ENCODE measurements around the gene SLC25A26. TPM values are rescaled to one million over a fixed set of nuclear protein-coding genes. Genes with fewer than 3 reads are reported as not detected.

The SLC25A26 gene
- total and polyA plus RNA-seq, 2 experiments from 2014 or later: 19.8 to 25.7 TPM

DNA sequence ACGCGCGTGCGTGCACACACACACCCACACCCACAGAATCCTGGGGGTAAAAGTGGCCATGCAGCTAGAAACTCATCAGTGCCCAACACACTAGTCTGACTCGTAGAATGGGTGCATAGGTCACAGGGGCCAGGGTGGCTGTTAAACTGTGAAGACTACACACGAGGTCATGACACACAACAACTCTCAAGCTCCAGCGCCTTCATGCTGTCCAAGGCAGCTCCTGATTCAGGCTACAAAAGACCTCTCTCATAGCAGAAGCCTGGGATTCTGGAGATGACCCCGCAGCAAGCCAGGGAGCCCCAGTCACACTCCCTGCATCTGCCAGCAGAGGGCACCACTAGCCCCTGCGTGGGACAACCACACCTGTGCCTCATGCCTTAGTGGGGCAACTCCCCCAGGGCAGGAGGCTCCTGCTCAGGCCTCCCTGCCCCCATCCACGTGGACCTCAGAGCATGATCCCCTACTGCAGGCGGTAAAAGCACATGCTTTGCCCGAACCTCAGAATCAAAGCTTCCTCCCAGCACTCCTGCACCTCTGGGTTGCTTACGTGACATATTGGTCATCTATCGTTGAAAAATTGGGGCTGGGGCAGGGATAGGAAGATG, 186.9 kb downstream of the SLC25A26 start:
- no peak overlapping the region for H3K4me2 ChIP-seq
- no peak overlapping the region for H2AFZ ChIP-seq
- H3K36me3 ChIP-seq (replicated peaks; ENCODE audit: insufficient read depth, low read depth): no peaks in the 10 kb centered on the region
- H3K9me3 ChIP-seq (ENCODE audit: low read depth): no peaks in the 10 kb centered on the region
- peak; percentile 74 for DNase-seq (ENCODE audit: low spot score)
- no peaks in the 10 kb centered on the region for H3K4me1 ChIP-seq (ENCODE audit: insufficient read depth)
- 68% methylated on average over 14 of the region's 14 CpGs for WGBS (ENCODE audit: low lambda C conversion rate, missing lambda C conversion rate)
- H3K9me2 ChIP-seq (replicated peaks; ENCODE audit: insufficient read depth): no peaks in the 10 kb centered on the region
- no peak overlapping the region for H3K27ac ChIP-seq
- TF ChIP-seq EZH2 (IDR thresholded peaks at IDR 0.05; ENCODE audit: borderline replicate concordance): no peak
- TF ChIP-seq, protein P1, sequence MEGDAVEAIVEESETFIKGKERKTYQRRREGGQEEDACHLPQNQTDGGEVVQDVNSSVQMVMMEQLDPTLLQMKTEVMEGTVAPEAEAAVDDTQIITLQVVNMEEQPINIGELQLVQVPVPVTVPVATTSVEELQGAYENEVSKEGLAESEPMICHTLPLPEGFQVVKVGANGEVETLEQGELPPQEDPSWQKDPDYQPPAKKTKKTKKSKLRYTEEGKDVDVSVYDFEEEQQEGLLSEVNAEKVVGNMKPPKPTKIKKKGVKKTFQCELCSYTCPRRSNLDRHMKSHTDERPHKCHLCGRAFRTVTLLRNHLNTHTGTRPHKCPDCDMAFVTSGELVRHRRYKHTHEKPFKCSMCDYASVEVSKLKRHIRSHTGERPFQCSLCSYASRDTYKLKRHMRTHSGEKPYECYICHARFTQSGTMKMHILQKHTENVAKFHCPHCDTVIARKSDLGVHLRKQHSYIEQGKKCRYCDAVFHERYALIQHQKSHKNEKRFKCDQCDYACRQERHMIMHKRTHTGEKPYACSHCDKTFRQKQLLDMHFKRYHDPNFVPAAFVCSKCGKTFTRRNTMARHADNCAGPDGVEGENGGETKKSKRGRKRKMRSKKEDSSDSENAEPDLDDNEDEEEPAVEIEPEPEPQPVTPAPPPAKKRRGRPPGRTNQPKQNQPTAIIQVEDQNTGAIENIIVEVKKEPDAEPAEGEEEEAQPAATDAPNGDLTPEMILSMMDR (IDR thresholded peaks at IDR 0.05; ENCODE audit: poor library complexity): peak; percentile 82
- TF ChIP-seq EZH2phosphoT487 (IDR thresholded peaks at IDR 0.05; ENCODE audit: low read depth, severe bottlenecking, unreplicated experiment): no peak
- H3K4me3 ChIP-seq: no peak overlapping the region
- no peaks in the 10 kb centered on the region for H3K27me3 ChIP-seq
- no peaks in the 10 kb centered on the region for H4K20me1 ChIP-seq (ENCODE audit: insufficient read depth, poor library complexity, severe bottlenecking)
- no peaks in the 10 kb centered on the region for H3K79me2 ChIP-seq

DNA sequence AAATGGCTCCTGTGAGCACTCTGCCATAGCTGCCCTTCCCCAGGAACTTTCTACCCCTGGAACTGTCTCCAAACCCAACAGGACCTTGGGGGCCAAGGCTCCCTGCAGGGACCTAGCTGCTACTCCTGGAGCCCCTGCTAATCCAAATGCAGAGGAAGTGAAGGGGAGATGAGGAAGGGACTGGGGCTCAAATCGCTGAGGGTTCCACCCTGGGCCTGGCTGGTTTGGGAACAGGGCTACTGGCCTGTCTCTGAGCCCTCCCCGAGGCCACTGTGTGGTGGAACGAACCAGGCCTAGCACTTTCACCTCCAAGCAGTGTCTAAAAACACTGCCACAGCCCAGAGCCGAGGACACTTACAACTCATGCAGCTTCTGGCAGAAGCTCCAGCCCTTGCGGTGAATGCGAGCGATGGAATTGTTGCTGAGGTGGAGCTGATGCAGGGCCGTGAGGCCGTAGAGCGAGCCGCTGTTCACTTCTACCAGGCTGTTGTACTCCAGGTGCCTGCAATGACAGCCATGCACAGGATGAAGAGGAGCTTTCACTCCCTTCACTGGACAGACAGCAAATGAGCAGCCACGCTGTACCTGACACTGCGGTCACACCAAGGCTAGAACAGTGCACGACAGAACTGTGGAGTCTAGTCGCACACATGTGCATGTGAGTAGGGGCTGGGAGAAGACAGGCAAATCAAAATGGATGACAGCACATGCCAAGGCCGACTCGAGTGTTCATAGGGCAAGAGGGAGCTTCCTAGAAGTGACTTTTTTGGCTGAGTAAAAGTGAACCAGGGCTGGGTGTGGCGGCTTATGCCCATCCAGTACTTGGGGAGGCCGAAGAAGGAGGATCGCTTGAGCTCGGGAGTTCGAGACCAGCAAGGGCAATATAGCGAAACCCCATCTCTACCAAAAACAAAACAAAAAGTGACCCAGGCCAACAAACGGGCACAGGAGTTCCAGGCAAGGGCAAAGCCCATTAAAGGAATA, 189.3 kb downstream of the SLC25A26 start:
- Histone ChIP-seq H3K27me3 (no peaks in the 10 kb centered on the region), H3K9me2 (replicated peaks; ENCODE audit: insufficient read depth) (no peaks in the 10 kb centered on the region), H3K4me3 (no peak overlapping the region), H2AFZ (no peak overlapping the region), H4K20me1 (ENCODE audit: insufficient read depth, poor library complexity, severe bottlenecking) (no peaks in the 10 kb centered on the region), H3K79me2 (no peaks in the 10 kb centered on the region), H3K9me3 (ENCODE audit: low read depth) (no peaks in the 10 kb centered on the region), H3K4me1 (ENCODE audit: insufficient read depth) (no peaks in the 10 kb centered on the region), H3K27ac (no peak overlapping the region), H3K4me2 (no peak overlapping the region), H3K36me3 (replicated peaks; ENCODE audit: insufficient read depth, low read depth) (no peaks in the 10 kb centered on the region)
- 92% methylated on average over 24 of the region's 24 CpGs for WGBS (ENCODE audit: low lambda C conversion rate, missing lambda C conversion rate)
- DNase-seq (ENCODE audit: low spot score): no peak
- TF ChIP-seq, protein P1 (IDR thresholded peaks at IDR 0.05; ENCODE audit: poor library complexity): no peak
- no peak for TF ChIP-seq EZH2 (IDR thresholded peaks at IDR 0.05; ENCODE audit: borderline replicate concordance)
- no peak for TF ChIP-seq EZH2phosphoT487 (IDR thresholded peaks at IDR 0.05; ENCODE audit: low read depth, severe bottlenecking, unreplicated experiment)

DNA sequence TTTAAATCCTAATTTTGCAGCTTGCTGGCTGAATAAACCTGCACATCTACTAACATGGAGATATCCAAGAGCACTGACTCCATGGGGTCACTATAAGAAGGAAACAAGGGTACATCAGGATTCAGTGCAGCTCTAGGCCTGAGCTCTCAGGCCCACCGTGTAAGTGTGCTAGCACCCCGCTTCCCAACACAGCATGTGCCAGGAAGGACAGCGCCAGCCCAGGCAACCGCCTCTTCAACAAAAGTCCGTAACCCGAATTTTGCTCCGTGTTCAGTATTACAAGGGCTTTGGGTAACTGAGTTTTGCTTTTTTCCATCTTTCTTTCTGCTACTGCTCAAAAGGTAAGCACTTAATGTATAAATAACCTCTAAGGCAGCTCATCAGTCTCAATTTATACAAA, 190.2 kb downstream of the SLC25A26 start:
- H3K4me1 ChIP-seq (ENCODE audit: insufficient read depth): no peaks in the 10 kb centered on the region
- H3K9me2 ChIP-seq (replicated peaks; ENCODE audit: insufficient read depth): no peaks in the 10 kb centered on the region
- H3K36me3 ChIP-seq (replicated peaks; ENCODE audit: insufficient read depth, low read depth): no peaks in the 10 kb centered on the region
- no peaks in the 10 kb centered on the region for H3K9me3 ChIP-seq (ENCODE audit: low read depth)
- H4K20me1 ChIP-seq (ENCODE audit: insufficient read depth, poor library complexity, severe bottlenecking): no peaks in the 10 kb centered on the region
- H3K4me3 ChIP-seq: no peak overlapping the region
- no peak overlapping the region for H2AFZ ChIP-seq
- no peak overlapping the region for H3K27ac ChIP-seq
- WGBS (ENCODE audit: low lambda C conversion rate, missing lambda C conversion rate): 93% methylated on average over 7 of the region's 7 CpGs
- no peak for DNase-seq (ENCODE audit: low spot score)
- no peak for TF ChIP-seq EZH2 (IDR thresholded peaks at IDR 0.05; ENCODE audit: borderline replicate concordance)
- no peak for TF ChIP-seq EZH2phosphoT487 (IDR thresholded peaks at IDR 0.05; ENCODE audit: low read depth, severe bottlenecking, unreplicated experiment)
- TF ChIP-seq, protein P1 (IDR thresholded peaks at IDR 0.05; ENCODE audit: poor library complexity): no peak
- no peaks in the 10 kb centered on the region for H3K79me2 ChIP-seq
- H3K27me3 ChIP-seq: no peaks in the 10 kb centered on the region
- no peak overlapping the region for H3K4me2 ChIP-seq

All from hepatocyte (in vitro differentiated cells).